ENCODE data around the gene TPPP2. TPM values are rescaled to one million over a fixed set of nuclear protein-coding genes. Genes with fewer than 3 reads are reported as not detected.
"Not testable (repeated sequence)": the region's sequence is repeated elsewhere in the genome, so short reads cannot be mapped to it uniquely, and the experiment has no call there.

The TPPP2 gene
- 1 to 10 TPM in 1 of 2 donors, under 1 TPM in 1; 0.73 to 1.7 TPM for total RNA-seq
- polyA plus RNA-seq (2013, experiment 1 of 2), result not detected
- polyA plus RNA-seq (2013, experiment 2 of 2), result not detected
- long read RNA-seq, experiment 1, result 0 reads
- long read RNA-seq, experiment 2, result 0 reads
- long read RNA-seq, experiment 3, partial matches to known transcripts, result 0 of 3 reads
- long read RNA-seq, experiment 3, other reads (novel, unspliced or antisense), result 1 of 3 reads
- long read RNA-seq, experiment 4, result 0 reads

- Mint-ChIP-seq H3K27ac (no peak within 1 kb of the TSS), H3K36me3 (ENCODE audit: low read depth) (no peaks in the 10 kb centered on the region), H3K9me3 (no peaks in the 10 kb centered on the region), H3K4me1 (peaks cover 15% of the 10 kb centered on the region), H3K4me3 (no peak within 1 kb of the TSS), H3K27me3 (ENCODE audit: insufficient read depth) (peaks cover 30% of the 10 kb centered on the region)
- no peaks in the 10 kb centered on the region for H3K9me3 ChIP-seq (ENCODE audit: control insufficient read depth, low read length)
- H3K36me3 ChIP-seq (ENCODE audit: control insufficient read depth, insufficient read depth, low read length), result no peaks in the 10 kb centered on the region
- no peak within 1 kb of the TSS for H3K4me3 ChIP-seq (ENCODE audit: low read length)
- TF ChIP-seq CTCF (conservative IDR thresholded peaks at IDR 0.05), result no peak
- DNase-seq, result no peak
- 97 to 100% methylated on average over 1 to 4 of the region's 5 CpGs for WGBS, 2 experiments (ENCODE audit: insufficient coverage in 1 of 2, insufficient read length in 1 of 2)
- no peak within 1 kb of the TSS for H3K27ac ChIP-seq (ENCODE audit: low read depth, low read length)
- no peaks in the 10 kb centered on the region for H3K4me1 ChIP-seq (ENCODE audit: control insufficient read depth, insufficient read depth, low read length)
- no peaks in the 10 kb centered on the region for H3K27me3 ChIP-seq (ENCODE audit: control insufficient read depth, insufficient read depth, low read length, poor library complexity, severe bottlenecking)
- H3K9ac ChIP-seq (ENCODE audit: extremely low read depth, low read length, poor library complexity, severe bottlenecking), result no peak within 1 kb of the TSS
Measured at GRCh38 chr14:21029917-21030316, at the start of gene TPPP2. TSS of gene TPPP2 (plus strand) at chr14:21030217. CDS start at chr14:21030582, 365 bp downstream.

GRCh38 chr14:20980906-20981305 lies 49.1 kb upstream of the TPPP2 start:
- peak; percentile 19 for DNase-seq
- H3K9me3 ChIP-seq (ENCODE audit: control insufficient read depth, low read length), result no peaks in the 10 kb centered on the region
- H3K27ac ChIP-seq (ENCODE audit: low read depth, low read length), result no peak overlapping the region
- no peak for TF ChIP-seq CTCF (conservative IDR thresholded peaks at IDR 0.05)
- H3K36me3 ChIP-seq (ENCODE audit: control insufficient read depth, insufficient read depth, low read length), result no peaks in the 10 kb centered on the region
- Mint-ChIP-seq H3K9me3 (no peaks in the 10 kb centered on the region), H3K4me3 (no peak overlapping the region), H3K4me1 (no peaks in the 10 kb centered on the region), H3K27ac (no peak overlapping the region), H3K27me3 (ENCODE audit: insufficient read depth) (peaks cover 18% of the 10 kb centered on the region), H3K36me3 (ENCODE audit: low read depth) (no peaks in the 10 kb centered on the region)
- H3K9ac ChIP-seq (ENCODE audit: extremely low read depth, low read length, poor library complexity, severe bottlenecking), result no peak overlapping the region
- H3K4me3 ChIP-seq (ENCODE audit: low read length), result no peak overlapping the region
- H3K4me1 ChIP-seq (ENCODE audit: control insufficient read depth, insufficient read depth, low read length), result no peaks in the 10 kb centered on the region
- WGBS, 2 experiments (ENCODE audit: insufficient coverage in 1 of 2, insufficient read length in 1 of 2), result 92 to 95% methylated on average over 1 of the region's 1 CpG
- no peaks in the 10 kb centered on the region for H3K27me3 ChIP-seq (ENCODE audit: control insufficient read depth, insufficient read depth, low read length, poor library complexity, severe bottlenecking)

GRCh38 chr14:20982646-20983369 lies 47.2 kb upstream of the TPPP2 start:
- DNase-seq, result peak; percentile 7
- TF ChIP-seq CTCF (conservative IDR thresholded peaks at IDR 0.05), result no peak
- Histone ChIP-seq H3K27me3 (ENCODE audit: control insufficient read depth, insufficient read depth, low read length, poor library complexity, severe bottlenecking) (peaks cover 5% of the 10 kb centered on the region), H3K4me3 (ENCODE audit: low read length) (no peak overlapping the region), H3K9ac (ENCODE audit: extremely low read depth, low read length, poor library complexity, severe bottlenecking) (no peak overlapping the region), H3K36me3 (ENCODE audit: control insufficient read depth, insufficient read depth, low read length) (no peaks in the 10 kb centered on the region), H3K27ac (ENCODE audit: low read depth, low read length) (no peak overlapping the region), H3K4me1 (ENCODE audit: control insufficient read depth, insufficient read depth, low read length) (no peaks in the 10 kb centered on the region), H3K9me3 (ENCODE audit: control insufficient read depth, low read length) (no peaks in the 10 kb centered on the region)
- Mint-ChIP-seq H3K27ac (no peak overlapping the region), H3K4me3 (no peak overlapping the region), H3K27me3 (ENCODE audit: insufficient read depth) (peaks cover 21% of the 10 kb centered on the region), H3K4me1 (no peaks in the 10 kb centered on the region), H3K9me3 (no peaks in the 10 kb centered on the region), H3K36me3 (ENCODE audit: low read depth) (no peaks in the 10 kb centered on the region)
- 92% methylated on average over 2 of the region's 2 CpGs; no CpG with 5 or more reads in 1 of the 2 experiments for WGBS, 2 experiments (ENCODE audit: insufficient coverage in 1 of 2, insufficient read length in 1 of 2)

- peaks cover 18% of the 10 kb centered on the region for H3K27me3 Mint-ChIP-seq (ENCODE audit: insufficient read depth)
- H3K27ac Mint-ChIP-seq; H3K4me1 ChIP-seq (ENCODE audit: control insufficient read depth, insufficient read depth, low read length); H3K27ac ChIP-seq (ENCODE audit: low read depth, low read length); DNase-seq; H3K9me3 Mint-ChIP-seq; H3K9ac ChIP-seq (ENCODE audit: extremely low read depth, low read length, poor library complexity, severe bottlenecking); H3K9me3 ChIP-seq (ENCODE audit: control insufficient read depth, low read length); H3K27me3 ChIP-seq (ENCODE audit: control insufficient read depth, insufficient read depth, low read length, poor library complexity, severe bottlenecking); H3K4me3 ChIP-seq (ENCODE audit: low read length); H3K4me3 Mint-ChIP-seq; H3K36me3 ChIP-seq (ENCODE audit: control insufficient read depth, insufficient read depth, low read length); H3K36me3 Mint-ChIP-seq (ENCODE audit: low read depth); H3K4me1 Mint-ChIP-seq: not testable (repeated sequence)
- WGBS, 2 experiments (ENCODE audit: insufficient coverage in 1 of 2, insufficient read length in 1 of 2), result 89 to 93% methylated on average over 4 of the region's 4 CpGs
Measured at GRCh38 chr14:20985650-20986049, 44.4 kb upstream of the TPPP2 start.
